HG02870 (cell line): ENCODE results near the gene NELL2.
"Not testable (repeated sequence)": the region's sequence is repeated elsewhere in the genome, so short reads cannot be mapped to it uniquely, and the experiment has no call there.

Experiments used
- ATAC-seq: cut with Tn5 transposase; IDR thresholded peaks from one replicate; pipeline ENCODE4 v1.9.1; 2021; ENCODE audit warnings: mild to moderate bottlenecking, moderate library complexity; ENCODE audit not compliant: unreplicated experiment

Gene NELL2

GRCh38 chr12:44697511-44697910 is 178.6 kb downstream of the NELL2 start:
- ATAC-seq, result no peak

DNA sequence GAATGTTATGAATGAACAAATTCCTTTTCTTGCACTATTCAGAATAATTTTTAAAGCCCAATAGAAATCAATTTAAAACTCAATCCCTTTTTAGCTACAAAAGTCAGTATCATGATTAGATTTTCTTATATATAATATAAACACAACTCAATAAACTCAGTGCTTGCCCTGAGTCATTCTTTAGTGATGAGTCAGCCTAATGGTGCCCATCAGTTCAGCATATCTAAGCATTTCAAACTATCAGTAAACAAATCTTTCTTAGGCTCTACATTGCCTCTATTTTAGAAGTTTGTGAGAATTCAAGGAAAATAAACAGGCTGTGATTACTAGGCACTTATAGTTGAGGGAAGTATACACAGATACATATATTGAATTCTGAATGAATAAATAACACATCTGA is 179.6 kb downstream of the NELL2 start:
- no peak for ATAC-seq

DNA sequence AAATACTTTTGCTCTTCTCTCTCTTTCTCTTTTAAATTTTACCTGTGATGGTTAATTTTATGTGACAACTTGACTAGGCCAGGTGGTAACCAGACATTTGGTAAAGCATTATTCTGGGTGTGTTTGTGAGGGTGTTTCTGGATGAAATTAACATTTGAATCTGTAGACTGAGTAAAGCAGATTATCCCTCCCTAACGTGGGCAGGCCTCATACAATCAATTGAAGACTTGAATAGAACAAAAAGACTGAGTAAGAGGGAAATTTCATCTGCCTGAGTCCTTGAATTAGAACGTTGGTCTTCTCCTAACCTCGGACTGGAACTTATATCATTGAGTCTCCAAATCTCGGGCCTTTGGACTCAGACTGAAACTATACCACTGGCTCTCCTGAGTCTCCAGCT is 182.1 kb downstream of the NELL2 start:
- ATAC-seq, result no peak

- ATAC-seq, result no peak
Observed at GRCh38 chr12:44689587-44689986, 186.5 kb downstream of the NELL2 start.

DNA sequence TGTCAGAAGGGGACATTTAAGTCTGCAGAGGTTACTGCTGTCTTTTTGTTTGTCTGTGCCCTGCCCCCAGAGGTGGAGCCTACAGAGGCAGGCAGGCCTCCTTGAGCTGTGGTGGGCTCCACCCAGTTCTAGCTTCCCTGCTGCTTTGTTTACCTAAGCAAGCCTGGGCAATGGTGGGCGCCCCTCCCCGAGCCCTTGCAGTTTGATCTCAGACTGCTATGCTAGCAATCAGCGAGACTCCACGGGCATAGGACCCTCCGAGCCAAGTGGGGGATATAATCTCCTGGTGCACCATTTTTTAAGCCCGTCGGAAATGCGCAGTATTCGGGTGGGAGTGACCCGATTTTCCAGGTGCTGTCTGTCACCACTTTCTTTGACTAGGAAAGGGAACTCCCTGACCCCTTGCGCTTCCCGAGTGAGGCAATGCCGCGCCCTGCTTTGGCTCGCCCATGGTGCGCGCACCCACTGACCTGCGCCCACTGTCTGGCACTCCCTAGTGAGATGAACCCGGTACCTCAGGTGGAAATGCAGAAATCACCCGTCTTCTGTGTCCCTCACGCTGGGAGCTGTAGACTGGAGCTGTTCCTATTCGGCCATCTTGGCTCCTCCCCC is 189.2 kb downstream of the NELL2 start:
- ATAC-seq, result not testable (repeated sequence)

GRCh38 chr12:44677724-44678123 is 198.4 kb downstream of the NELL2 start:
- ATAC-seq, result no peak

DNA sequence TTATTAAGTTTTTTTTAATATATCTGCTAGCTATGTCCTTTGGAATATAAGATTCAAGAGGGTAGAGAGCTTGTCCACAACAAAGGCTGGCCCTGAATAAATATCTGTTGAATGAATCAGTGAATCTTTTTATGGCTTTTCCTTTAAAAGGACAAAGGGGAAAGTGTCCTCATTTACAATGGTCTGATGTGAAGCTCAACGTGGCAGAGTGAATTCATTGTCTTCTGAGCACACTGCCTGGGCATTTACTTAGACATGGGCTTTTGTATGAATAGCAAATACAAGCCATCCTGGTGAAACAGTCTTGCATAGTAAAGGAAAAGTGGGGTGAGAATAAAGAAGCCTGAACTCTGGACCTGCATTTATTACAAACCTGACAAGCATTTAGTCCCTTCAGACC is 201.2 kb downstream of the NELL2 start:
- ATAC-seq, result no peak

- no peak for ATAC-seq
Observed at GRCh38 chr12:44673811-44674210, 202.3 kb downstream of the NELL2 start.

GRCh38 chr12:44672042-44672441 is 204.1 kb downstream of the NELL2 start:
- no peak for ATAC-seq

DNA sequence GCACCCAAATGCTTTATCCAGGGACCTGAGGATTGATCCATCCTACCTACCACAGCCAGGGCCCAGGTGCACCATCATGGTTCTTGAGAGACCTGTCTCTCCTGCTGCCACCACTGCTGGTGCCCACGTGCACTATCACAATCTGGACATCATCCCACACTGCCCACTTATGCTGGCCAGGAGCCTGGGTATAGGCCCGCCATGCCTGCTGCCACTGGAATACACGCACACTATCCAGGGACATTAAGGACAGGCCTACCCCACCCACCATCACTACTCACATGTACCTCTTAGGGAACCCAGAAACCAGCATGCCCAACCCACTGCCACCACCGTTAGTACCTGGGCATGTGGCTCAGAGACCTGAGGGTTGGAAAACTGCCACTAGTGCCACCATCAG is 207.7 kb downstream of the NELL2 start:
- no peak for ATAC-seq

DNA sequence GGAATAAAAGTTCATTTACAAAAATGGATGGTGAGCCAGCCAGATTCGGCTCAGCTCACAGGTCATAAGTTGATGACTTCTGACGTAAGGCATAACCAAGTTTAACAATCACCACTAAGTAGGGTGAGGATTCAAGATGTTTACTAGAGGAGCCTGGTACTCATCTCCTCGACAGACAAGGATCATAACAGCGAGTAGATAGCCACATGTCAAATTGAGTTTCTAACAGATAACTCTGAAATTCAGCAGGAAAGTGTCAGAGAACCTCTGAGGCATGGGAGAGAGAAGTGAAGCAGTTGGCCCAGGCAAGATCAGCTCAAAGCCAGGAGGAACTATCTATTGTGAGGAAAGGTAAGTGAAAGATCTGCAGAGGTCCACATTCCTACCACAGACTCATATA is 208.7 kb downstream of the NELL2 start:
- ATAC-seq, result no peak

GRCh38 chr12:44663291-44663690 is 212.8 kb downstream of the NELL2 start:
- ATAC-seq, result no peak

DNA sequence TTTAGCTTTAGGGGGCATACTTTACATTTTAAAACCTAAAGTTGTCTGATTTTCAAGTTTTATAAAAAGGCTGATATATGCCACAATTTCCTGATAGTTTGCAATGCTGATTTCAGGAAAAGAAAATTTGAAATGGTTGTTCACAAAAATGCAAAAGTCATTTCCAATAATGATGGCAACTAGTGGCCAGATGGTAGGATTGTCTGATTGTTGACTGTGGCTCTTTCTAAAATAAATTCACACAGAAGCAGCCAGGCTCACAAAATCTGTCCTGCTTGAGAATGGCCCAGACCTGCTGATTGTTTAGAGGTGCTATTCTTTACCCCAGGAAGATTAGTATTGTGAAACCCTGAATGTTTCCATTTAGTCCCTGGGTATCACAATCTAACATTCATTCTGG is 220.3 kb downstream of the NELL2 start:
- ATAC-seq, result no peak

GRCh38 chr12:44654646-44655639 is 221.2 kb downstream of the NELL2 start:
- no peak for ATAC-seq

GRCh38 chr12:44653861-44654527 is 222.1 kb downstream of the NELL2 start:
- no peak for ATAC-seq

DNA sequence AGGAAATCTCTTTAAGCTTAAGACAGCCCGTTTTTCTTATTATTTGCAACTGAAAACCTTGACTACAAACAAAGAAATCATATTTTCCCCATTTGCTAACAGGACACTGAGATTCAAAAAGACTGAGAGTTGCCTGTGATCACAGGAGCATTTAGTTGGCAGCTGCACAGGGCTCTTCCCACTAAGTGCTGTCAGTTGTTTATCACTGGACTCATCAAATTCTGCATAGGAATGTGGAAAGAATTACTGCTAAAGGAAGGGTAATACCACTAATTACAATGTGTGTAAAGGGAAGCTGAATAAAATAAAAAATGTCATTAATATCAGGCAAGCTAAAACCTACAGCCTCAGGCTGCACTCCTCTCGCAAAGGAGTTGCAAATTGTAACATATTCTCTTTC is 226.4 kb downstream of the NELL2 start:
- ATAC-seq, result no peak

DNA sequence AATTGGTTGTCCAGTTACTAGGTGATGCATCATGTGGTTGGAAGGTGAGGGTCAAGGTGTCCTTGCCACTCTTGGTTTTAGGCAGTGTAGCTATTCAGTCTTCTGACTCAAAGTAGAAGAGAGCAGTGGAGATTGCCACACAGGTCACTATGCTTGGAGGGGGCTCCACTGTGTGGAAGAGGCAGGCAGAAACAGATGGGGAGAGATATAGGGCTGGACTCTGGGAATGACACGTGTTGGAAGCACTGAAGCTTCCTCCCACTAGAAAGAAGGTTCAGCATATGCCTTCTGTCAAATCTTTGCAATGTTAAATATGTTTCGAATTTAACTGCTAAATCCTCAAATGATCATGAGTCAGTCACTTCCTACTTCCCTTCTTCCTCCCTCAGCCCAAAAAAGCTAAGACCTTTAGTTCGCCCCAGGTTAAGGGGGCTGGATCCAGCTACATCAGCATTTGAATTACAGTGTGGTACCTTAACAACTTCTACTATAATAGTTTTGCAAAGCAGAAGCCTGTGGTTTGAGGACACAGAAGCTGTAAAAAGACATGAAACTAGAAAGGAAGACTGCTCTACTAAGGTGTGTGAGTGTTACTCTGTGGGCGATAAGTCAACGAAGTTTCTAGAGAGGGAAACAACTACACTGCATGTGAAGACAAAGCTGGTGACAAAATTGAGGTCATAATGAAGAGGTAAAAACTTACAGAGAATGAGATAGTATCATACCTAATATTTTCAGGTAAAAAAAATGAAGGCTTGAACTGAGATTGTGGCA is 228.0 kb downstream of the NELL2 start:
- no peak for ATAC-seq

GRCh38 chr12:44640427-44641190 is 235.5 kb downstream of the NELL2 start:
- no peak for ATAC-seq

GRCh38 chr12:44637875-44638274 is 238.2 kb downstream of the NELL2 start:
- ATAC-seq, result no peak

DNA sequence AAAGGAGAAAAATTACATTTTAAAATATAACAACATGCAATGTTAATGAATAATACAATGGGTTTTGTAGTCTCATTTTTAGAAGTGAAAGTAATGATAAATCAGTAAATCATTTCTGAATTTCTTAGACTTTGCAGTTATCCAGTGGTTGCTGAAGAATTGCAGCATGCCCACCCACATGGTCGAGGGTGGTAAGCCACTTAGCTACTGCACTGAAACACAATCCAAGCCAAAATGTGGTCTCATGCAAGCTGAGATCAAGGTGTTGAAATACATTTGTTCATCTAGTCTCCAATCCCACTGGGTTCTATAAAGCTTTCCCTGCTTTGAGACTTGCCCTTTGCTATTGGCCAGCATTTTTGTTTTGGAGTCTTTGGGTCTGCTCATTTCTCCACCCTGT is 247.9 kb downstream of the NELL2 start:
- no peak for ATAC-seq
